Caco-2 (cell line): ENCODE results near the gene UCN2. TPM values are rescaled to one million over a fixed set of nuclear protein-coding genes. Genes with fewer than 3 reads are reported as not detected.

Experiments used
- BruUV-seq: library from RNA; stranded (reverse); fragments of 400-500 nt; replicated peaks from 2 replicates; lab custom pipeline; 2021; lab: Mats Ljungman, UMichigan
- CTCF ChIA-PET: fragments of 300-600 bp; sonication (Branson Sonifier 250); formaldehyde crosslinking; loops from one replicate; lab custom pipeline; 2022; ENCODE audit warnings: antibody characterized with exemption; lab: Charles Lee
- POLR2A ChIA-PET: fragments of 300-600 bp; sonication (Branson Sonifier 250); formaldehyde crosslinking; loops from one replicate; lab custom pipeline; 2022; ENCODE audit warnings: antibody characterized with exemption; lab: Charles Lee
- DNase-seq, 2 experiments: peaks; one replicate each; pipeline versions ENCODE4 v3.0.0 to v3.0.0-alpha.2; 2020 to 2022
- H3K27me3 ChIP-seq: replicated peaks from 2 replicates; pipeline ENCODE4 v1.6.0; 2011; ENCODE audit warnings: low read length; ENCODE audit not compliant: control insufficient read depth, insufficient read depth
- H3K36me3 ChIP-seq: 2 replicates; pipeline ENCODE4 v1.5.1; 2011; ENCODE audit warnings: low read length; ENCODE audit not compliant: control insufficient read depth, insufficient read depth
- H3K4me1 ChIP-seq: fragments of 250-450 bp; sonication (Bioruptor Pico); 2 replicates; pipeline ENCODE4 v1.5.1; 2020; ENCODE audit warnings: mild to moderate bottlenecking
- H3K4me3 ChIP-seq: 2 replicates; pipeline ENCODE4 v1.5.1; 2011; ENCODE audit warnings: low read depth, mild to moderate bottlenecking, control low read depth, low read length
- H3K9me3 ChIP-seq: fragments of 250-450 bp; sonication (Bioruptor Pico); 2 replicates; pipeline ENCODE4 v1.5.1; 2020; ENCODE audit warnings: mild to moderate bottlenecking, moderate library complexity
- H3K27ac Mint-ChIP-seq: one replicate; pipeline ENCODE4 v1.8.0; 2022; ENCODE audit warnings: mixed read lengths; ENCODE audit not compliant: unreplicated experiment
- H3K27me3 Mint-ChIP-seq: one replicate; pipeline ENCODE4 v1.8.0; 2022; ENCODE audit warnings: mixed read lengths; ENCODE audit not compliant: insufficient read depth, unreplicated experiment
- H3K36me3 Mint-ChIP-seq: one replicate; pipeline ENCODE4 v1.8.0; 2022; ENCODE audit warnings: mild to moderate bottlenecking, mixed read lengths; ENCODE audit not compliant: insufficient read depth, unreplicated experiment
- H3K4me1 Mint-ChIP-seq: one replicate; pipeline ENCODE4 v1.8.0; 2022; ENCODE audit warnings: low read depth, mixed read lengths; ENCODE audit not compliant: unreplicated experiment
- H3K4me3 Mint-ChIP-seq: one replicate; pipeline ENCODE4 v1.8.0; 2022; ENCODE audit warnings: mild to moderate bottlenecking, moderate library complexity, mixed read lengths; ENCODE audit not compliant: unreplicated experiment
- H3K9me3 Mint-ChIP-seq: one replicate; pipeline ENCODE4 v1.8.0; 2022; ENCODE audit warnings: mixed read lengths; ENCODE audit not compliant: unreplicated experiment
- intact Hi-C: fragments of 100-400 bp; cut with micrococcal nuclease; formaldehyde crosslinking; loops from one replicate; pipeline ENCODE4 v1.10.0; 2022; ENCODE audit not compliant: unreplicated experiment
- total RNA-seq: library from RNA; stranded (reverse); gene quantifications from 2 replicates; pipeline ENCODE4 v1.2.3, GENCODE V29; 2022
- TF ChIP-seq, protein P1 (sequence below), 2 experiments: fragments of 200-600 bp in 1 of 2; IDR thresholded peaks; 1 replicate in 1 of 2; 2 replicates in 1 of 2; pipeline versions ENCODE4 v1.5.1 to v1.8.0; 2011 to 2022; ENCODE audit warnings: antibody characterized with exemption in 1 of 2, control low read depth in 1 of 2, inconsistent platforms in 1 of 2, low read depth in 1 of 2, low read length in 1 of 2, mild to moderate bottlenecking in 1 of 2, moderate library complexity in 1 of 2; ENCODE audit not compliant: insufficient read depth in 1 of 2, severe bottlenecking in 1 of 2, unreplicated experiment in 1 of 2

The UCN2 gene
- total RNA-seq, 1 experiment from 2014 or later = 0.54 TPM

DNA sequence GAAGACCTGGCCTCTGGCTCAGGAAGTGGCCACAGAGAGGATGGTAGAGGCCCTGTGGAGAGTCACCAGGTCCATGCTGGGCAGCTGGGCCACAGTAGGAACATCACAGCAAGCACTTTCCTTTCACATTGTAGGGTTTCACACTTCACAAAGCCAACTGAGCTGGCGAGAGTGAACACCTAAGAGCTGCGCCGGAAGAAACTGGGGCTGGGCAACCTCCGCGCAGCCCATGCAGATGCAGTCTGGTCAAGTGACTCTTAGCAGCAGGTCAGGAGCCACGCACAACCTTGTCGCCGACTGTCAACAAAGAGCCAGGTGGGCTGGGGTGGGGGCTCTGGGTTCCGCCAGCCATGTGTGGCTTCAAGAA, 44.3 kb downstream of the UCN2 start:
- Mint-ChIP-seq H3K4me1 (no peaks in the 10 kb centered on the region), H3K36me3 (no peaks in the 10 kb centered on the region), H3K4me3 (no peak overlapping the region), H3K9me3 (no peaks in the 10 kb centered on the region), H3K27ac (no peak overlapping the region), H3K27me3 (no peaks in the 10 kb centered on the region)
- no peak for DNase-seq
- Histone ChIP-seq H3K27me3 (no peaks in the 10 kb centered on the region), H3K9me3 (no peaks in the 10 kb centered on the region), H3K36me3 (peaks cover 4% of the 10 kb centered on the region), H3K4me3 (no peak overlapping the region), H3K4me1 (peaks cover 6% of the 10 kb centered on the region; the same call in 1 of the 2 replicates)
- intact Hi-C loops = no loop called here
- ChIA-PET POLR2A (no interaction called here), CTCF (interaction anchor here (0.6 kb wide), 1 partner anchor 703 kb away, joined by 6 read pairs; no protein-coding TSS in a partner anchor)
- TF ChIP-seq, protein P1, sequence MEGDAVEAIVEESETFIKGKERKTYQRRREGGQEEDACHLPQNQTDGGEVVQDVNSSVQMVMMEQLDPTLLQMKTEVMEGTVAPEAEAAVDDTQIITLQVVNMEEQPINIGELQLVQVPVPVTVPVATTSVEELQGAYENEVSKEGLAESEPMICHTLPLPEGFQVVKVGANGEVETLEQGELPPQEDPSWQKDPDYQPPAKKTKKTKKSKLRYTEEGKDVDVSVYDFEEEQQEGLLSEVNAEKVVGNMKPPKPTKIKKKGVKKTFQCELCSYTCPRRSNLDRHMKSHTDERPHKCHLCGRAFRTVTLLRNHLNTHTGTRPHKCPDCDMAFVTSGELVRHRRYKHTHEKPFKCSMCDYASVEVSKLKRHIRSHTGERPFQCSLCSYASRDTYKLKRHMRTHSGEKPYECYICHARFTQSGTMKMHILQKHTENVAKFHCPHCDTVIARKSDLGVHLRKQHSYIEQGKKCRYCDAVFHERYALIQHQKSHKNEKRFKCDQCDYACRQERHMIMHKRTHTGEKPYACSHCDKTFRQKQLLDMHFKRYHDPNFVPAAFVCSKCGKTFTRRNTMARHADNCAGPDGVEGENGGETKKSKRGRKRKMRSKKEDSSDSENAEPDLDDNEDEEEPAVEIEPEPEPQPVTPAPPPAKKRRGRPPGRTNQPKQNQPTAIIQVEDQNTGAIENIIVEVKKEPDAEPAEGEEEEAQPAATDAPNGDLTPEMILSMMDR (IDR thresholded peaks at IDR 0.05; ENCODE audit: insufficient read depth in 1 of 2, low read depth in 1 of 2, low read length in 1 of 2, severe bottlenecking in 1 of 2, unreplicated experiment in 1 of 2) = no peak
- no TSS peak for BruUV-seq

GRCh38 chr3:48518638-48519276, 44.8 kb downstream of the UCN2 start:
- intact Hi-C loops = no loop called here
- H3K27ac Mint-ChIP-seq = no peak overlapping the region
- peaks cover 4% of the 10 kb centered on the region for H3K36me3 ChIP-seq

GRCh38 chr3:48518069-48518468, 45.5 kb downstream of the UCN2 start:
- Histone ChIP-seq H3K27me3 (no peaks in the 10 kb centered on the region), H3K4me1 (peaks cover 6% of the 10 kb centered on the region; the same call in 1 of the 2 replicates), H3K4me3 (no peak overlapping the region), H3K36me3 (peaks cover 3% of the 10 kb centered on the region), H3K9me3 (no peaks in the 10 kb centered on the region)
- no peaks in the 10 kb centered on the region for H3K9me3 Mint-ChIP-seq
- TF ChIP-seq, protein P1 (IDR thresholded peaks at IDR 0.05; ENCODE audit: insufficient read depth in 1 of 2, low read depth in 1 of 2, low read length in 1 of 2, severe bottlenecking in 1 of 2, unreplicated experiment in 1 of 2) = no peak
- no peak overlapping the region for H3K27ac Mint-ChIP-seq
- no peaks in the 10 kb centered on the region for H3K36me3 Mint-ChIP-seq
- H3K27me3 Mint-ChIP-seq = no peaks in the 10 kb centered on the region
- intact Hi-C loops = no loop called here
- DNase-seq = no peak
- CTCF ChIA-PET = no interaction called here
- no TSS peak for BruUV-seq
- no peak overlapping the region for H3K4me3 Mint-ChIP-seq
- POLR2A ChIA-PET = no interaction called here
- H3K4me1 Mint-ChIP-seq = no peaks in the 10 kb centered on the region

More at GRCh38 chr3:48518638-48519276, 44.8 kb downstream of the UCN2 start:
- H3K4me3 ChIP-seq = no peak overlapping the region
- Mint-ChIP-seq H3K27me3 (no peaks in the 10 kb centered on the region), H3K9me3 (no peaks in the 10 kb centered on the region), H3K4me1 (no peaks in the 10 kb centered on the region), H3K36me3 (no peaks in the 10 kb centered on the region), H3K4me3 (no peak overlapping the region)
- no peaks in the 10 kb centered on the region for H3K9me3 ChIP-seq
- CTCF ChIA-PET = no interaction called here
- BruUV-seq = no TSS peak
- POLR2A ChIA-PET = no interaction called here
- no peaks in the 10 kb centered on the region for H3K27me3 ChIP-seq
- no peak for DNase-seq
- TF ChIP-seq, protein P1 (IDR thresholded peaks at IDR 0.05; ENCODE audit: insufficient read depth in 1 of 2, low read depth in 1 of 2, low read length in 1 of 2, severe bottlenecking in 1 of 2, unreplicated experiment in 1 of 2) = no peak
- H3K4me1 ChIP-seq = peaks cover 6% of the 10 kb centered on the region; the same call in 1 of the 2 replicates
